Adrenal gland (tissue), 12 donors: ENCODE results near the gene LRRC4C. TPM values are rescaled to one million over a fixed set of nuclear protein-coding genes. Genes with fewer than 3 reads are reported as not detected.

Source experiments
- DNase-seq, 7 donors: peaks; one replicate each; pipeline ENCODE4 v3.0.0-alpha.2; 2019 to 2020
- H3K27ac ChIP-seq, 5 donors: fragments of 200-600 bp; sonication (generic) in 4 of 5; 1 replicate in 3 of 5; 2 replicates in 2 of 5; pipeline versions ENCODE4 v1.5.1 to v1.8.0; 2016 to 2020; ENCODE audit warnings: mild to moderate bottlenecking in 1 of 5
- H3K27me3 ChIP-seq: fragments of 200-600 bp; 2 replicates; pipeline ENCODE4 v1.8.0; 2021
- H3K36me3 ChIP-seq, 2 donors: fragments of 200-600 bp; replicated peaks in 1 of 2; 1 replicate in 1 of 2; 2 replicates in 1 of 2; pipeline versions ENCODE4 v1.5.1 to v1.8.0; 2018 to 2022
- H3K4me1 ChIP-seq, 2 donors: fragments of 200-600 bp; replicated peaks in 1 of 2; 1 replicate in 1 of 2; 2 replicates in 1 of 2; pipeline versions ENCODE4 v1.5.1 to v1.8.0; 2018 to 2021
- H3K4me3 ChIP-seq, 4 donors: fragments of 200-600 bp; sonication (generic) in 3 of 4; one replicate each; pipeline ENCODE4 v1.5.1; 2016 to 2018
- H3K9me3 ChIP-seq, 3 donors: fragments of 200-600 bp; sonication (generic) in 1 of 3; replicated peaks in 1 of 3; 1 replicate in 2 of 3; 2 replicates in 1 of 3; pipeline versions ENCODE4 v1.5.1 to v1.8.0; 2016 to 2021
- CTCF ChIP-seq, 6 experiments: fragments of 450-650 bp in 4 of 6; fragments of 200-600 bp in 2 of 6; sonication (generic) in 1 of 6; IDR thresholded peaks; 1 replicate in 5 of 6; 2 replicates in 1 of 6; pipeline versions ENCODE4 v1.5.1 to v1.8.0; 2016 to 2021; ENCODE audit warnings: antibody characterized with exemption in 6 of 6, mild to moderate bottlenecking in 2 of 6, moderate library complexity in 1 of 6
- POLR2A ChIP-seq, 2 donors: fragments of 450-650 bp; IDR thresholded peaks; one replicate each; pipeline ENCODE4 v1.6.1; 2017; ENCODE audit warnings: antibody characterized with exemption in 2 of 2, mild to moderate bottlenecking in 2 of 2, moderate library complexity in 1 of 2
- WGBS, 4 donors: extraction: QIAGEN DNeasy Blood & Tissue Kit in 2 of 4; methylation state at CpG; one replicate each; pipeline versions ENCODE4 v1.1.5 to v1.1.7; 2013 to 2017; 5-methylcytosine and 5-hydroxymethylcytosine counted together
- intact Hi-C, 2 donors: fragments of 100-400 bp; cut with DNase I; formaldehyde crosslinking; loops; one replicate each; pipeline versions ENCODE4 v1.14.1 to v1.15.0; 2022 to 2023
- polyA plus RNA-seq, 3 donors: library from polyadenylated mRNA; stranded (reverse); fragments of 200-250 nt in 2 of 3; fragments of 350-450 nt in 1 of 3; fragmentation: Illumina TruSeq in 1 of 3; extraction: RNeasy Lipid Tissue Mini Kit (QIAGEN cat#74804) in 1 of 3; gene quantifications; one replicate each; pipeline ENCODE4 v1.2.3, GENCODE V29; 2013 to 2014
- total RNA-seq, 9 donors: library from RNA; depleted of rRNA in 4 of 9; stranded (reverse); fragments of >200 nt in 4 of 9; fragments of 120-200 nt in 1 of 9; fragmentation: NEBNext Ultra II Directional in 1 of 9; extraction: Animal tissue kit (Norgen Biotek cat#: 25700) in 1 of 9; gene quantifications; one replicate each; pipeline versions ENCODE4 v1.1.0 to v1.2.4, GENCODE V29; 2013 to 2023
- donor health status: healthy with polysubstance abuse.
- donor health status: Bipolar disorder and iron deficiency.
- donor health status: DM: yes; HTN: yes; CAD: no.
- donor health status: DM: no; HTN: no; CAD: no.
- donor health status: DM: no; HTN: no; CAD: no.
- donor health status: DM: yes; HTN: yes; CAD: no.

The LRRC4C gene
- total and polyA plus RNA-seq, 12 donors: 1.0 to 10.6 (median 5.5) TPM

DNA sequence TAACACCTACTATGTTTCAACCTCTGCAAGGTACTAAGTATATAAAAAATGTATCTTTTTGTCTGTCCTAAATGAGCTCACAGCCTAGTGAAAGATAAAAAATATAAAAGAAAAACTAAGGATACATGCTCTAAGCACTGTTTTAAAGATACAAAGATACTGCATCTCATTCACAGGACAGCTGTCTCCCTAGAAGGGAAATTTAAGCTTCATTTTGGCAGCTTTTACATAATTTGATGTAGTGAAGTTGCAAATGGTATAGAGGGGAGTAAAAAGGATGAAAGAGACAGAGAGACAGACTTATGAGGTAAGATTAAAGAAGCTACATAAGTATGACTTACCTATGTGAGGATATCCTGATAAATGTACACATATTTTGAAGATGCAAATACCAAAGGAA lies 53.6 kb downstream of the LRRC4C start:
- TF ChIP-seq CTCF (IDR thresholded peaks at IDR 0.05): no peak
- TF ChIP-seq POLR2A (IDR thresholded peaks at IDR 0.05): no peak

DNA sequence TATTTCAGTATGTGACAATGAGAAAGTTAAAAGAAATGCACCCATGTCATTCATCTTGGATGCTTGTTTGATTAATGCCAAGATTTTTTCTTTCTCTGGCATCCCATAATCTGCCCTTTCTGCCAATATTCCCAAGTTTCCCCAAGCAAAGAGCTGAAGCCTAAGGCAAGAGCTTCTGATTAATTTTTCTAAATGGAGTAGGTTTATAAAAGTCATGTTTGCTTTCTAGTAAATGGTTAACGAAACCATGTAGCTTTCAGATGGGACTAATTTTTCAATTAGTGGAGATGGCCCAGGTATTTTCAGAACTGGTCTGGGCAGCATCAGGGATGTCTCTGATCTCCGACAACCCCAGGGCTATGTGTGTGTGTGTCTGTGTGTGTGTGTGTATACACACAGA lies 55.3 kb downstream of the LRRC4C start:
- no peak overlapping the region for H3K27ac ChIP-seq
- no peak overlapping the region for H3K4me3 ChIP-seq
- H3K4me1 ChIP-seq: no peaks in the 10 kb centered on the region
- DNase-seq: no peak
- no peaks in the 10 kb centered on the region for H3K9me3 ChIP-seq
- H3K27me3 ChIP-seq: no peaks in the 10 kb centered on the region
- TF ChIP-seq POLR2A (IDR thresholded peaks at IDR 0.05) (no peak), CTCF (IDR thresholded peaks at IDR 0.05) (no peak)
- intact Hi-C loops: no loop called here
- no peaks in the 10 kb centered on the region for H3K36me3 ChIP-seq
- WGBS, 4 donors: 79 to 97% (median 91%) methylated on average over 2 of the region's 2 CpGs

More for the DNA sequence above, 53.6 kb downstream of the LRRC4C start:
- DNase-seq: no peak
- Histone ChIP-seq H3K27ac (no peak overlapping the region), H3K4me3 (no peak overlapping the region), H3K4me1 (no peaks in the 10 kb centered on the region), H3K36me3 (no peaks in the 10 kb centered on the region), H3K9me3 (no peaks in the 10 kb centered on the region), H3K27me3 (no peaks in the 10 kb centered on the region)
- intact Hi-C loops: no loop called here

DNA sequence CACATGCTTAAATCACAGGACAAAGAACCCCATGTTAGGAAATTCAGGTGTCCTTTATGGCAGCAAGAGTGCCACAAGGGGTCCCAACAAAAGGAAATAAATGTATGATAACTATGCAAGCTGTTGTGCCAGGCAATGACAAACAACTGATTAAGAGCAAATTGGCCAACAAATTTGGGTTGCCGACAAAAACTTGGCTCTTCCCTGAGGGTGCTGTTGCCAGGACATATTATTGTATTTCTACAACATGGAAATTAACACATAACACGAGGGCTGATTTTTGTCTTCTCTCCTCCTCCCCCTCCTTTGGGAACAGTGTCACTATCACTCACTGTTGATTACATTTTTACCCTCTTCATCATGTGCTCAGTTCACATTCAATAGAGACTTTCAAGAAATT lies 56.0 kb downstream of the LRRC4C start:
- Histone ChIP-seq H3K36me3 (no peaks in the 10 kb centered on the region), H3K27ac (no peak overlapping the region), H3K4me1 (no peaks in the 10 kb centered on the region), H3K27me3 (no peaks in the 10 kb centered on the region), H3K9me3 (no peaks in the 10 kb centered on the region), H3K4me3 (no peak overlapping the region)
- no peak for TF ChIP-seq POLR2A (IDR thresholded peaks at IDR 0.05)
- no peak for TF ChIP-seq CTCF (IDR thresholded peaks at IDR 0.05)
- intact Hi-C loops: no loop called here
- DNase-seq: no peak
- 37 to 61% (median 54%) methylated on average over 2 of the region's 2 CpGs for WGBS, 4 donors

DNA sequence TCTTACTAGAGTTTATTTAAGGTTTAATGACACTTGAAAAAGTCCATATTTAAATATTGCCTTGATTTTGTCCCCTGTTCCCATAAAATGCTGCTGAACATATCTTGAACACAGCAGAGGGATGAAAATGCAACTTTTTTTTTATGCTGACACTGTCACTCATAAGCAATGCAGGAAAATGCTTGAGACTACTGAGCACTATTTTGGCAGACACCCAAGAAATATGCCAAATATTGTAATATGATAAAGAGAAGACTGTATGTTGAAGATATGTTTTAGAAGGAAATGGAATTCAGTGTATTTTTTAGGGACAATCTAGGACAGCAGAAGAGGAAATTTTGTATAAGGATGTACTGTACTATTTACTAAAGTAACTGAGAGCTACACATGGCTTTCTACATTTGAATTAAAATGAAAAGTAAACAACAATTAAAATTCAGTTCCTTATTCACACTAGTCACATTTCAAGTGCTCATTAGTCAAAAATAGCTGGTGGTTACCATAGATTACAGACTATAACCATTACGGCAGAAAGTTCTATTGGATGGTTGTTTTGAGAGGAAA lies 58.6 kb downstream of the LRRC4C start:
- 95 to 100% (median 97%) methylated on average over 1 of the region's 1 CpG for WGBS, 4 donors
- H3K4me1 ChIP-seq: no peaks in the 10 kb centered on the region
- H3K27me3 ChIP-seq: no peaks in the 10 kb centered on the region
- no peak for TF ChIP-seq CTCF (IDR thresholded peaks at IDR 0.05)
- no peaks in the 10 kb centered on the region for H3K9me3 ChIP-seq
- H3K36me3 ChIP-seq: no peaks in the 10 kb centered on the region
- intact Hi-C loops: no loop called here
- DNase-seq: no peak
- no peak overlapping the region for H3K27ac ChIP-seq
- H3K4me3 ChIP-seq: no peak overlapping the region
